Measurements from ENCODE around the gene TMEM233.

TMEM233 gene

GRCh38 chr12:119667577-119668323 lies 74.2 kb downstream of the TMEM233 start, which contains the start of gene PRKAB1:
PRKAB1 (plus strand) TSS chr12:119668133; CDS start chr12:119668245, 112 bp downstream.
- TF ChIP-seq POLR2AphosphoS5 (IDR thresholded peaks at IDR 0.05; ENCODE audit: borderline replicate concordance, low read depth, low read length) (peak; percentile 86), FOXP2 (optimal IDR thresholded peaks at IDR 0.05; ENCODE audit: control extremely low read depth, extremely low read length, insufficient read depth) (peak; percentile 77), EZH2 (IDR thresholded peaks at IDR 0.05) (no peak)
- Histone ChIP-seq H3K36me3 (ENCODE audit: insufficient read depth, low read length) (peaks cover 17% of the 10 kb centered on the region), H3K4me3 (peak within 1 kb of the TSS; percentile 94), H3K9ac (ENCODE audit: insufficient read length) (peak within 1 kb of the TSS; percentile 94), H3K27ac (peak within 1 kb of the TSS; percentile 52), H3K9me3 (ENCODE audit: low read depth, low read length) (no peaks in the 10 kb centered on the region)
- peak; percentile 68 for DNase-seq (ENCODE audit: low read depth, low spot score)

- Histone ChIP-seq H3K9ac (ENCODE audit: insufficient read length) (peak overlapping the region; percentile 94), H3K36me3 (ENCODE audit: insufficient read depth, low read length) (peaks cover 23% of the 10 kb centered on the region), H3K4me3 (peak overlapping the region; percentile 94), H3K27ac (peak overlapping the region; percentile 52), H3K9me3 (ENCODE audit: low read depth, low read length) (no peaks in the 10 kb centered on the region)
- DNase-seq (ENCODE audit: low read depth, low spot score) = no peak
- no peak for TF ChIP-seq EZH2 (IDR thresholded peaks at IDR 0.05)
- no peak for TF ChIP-seq POLR2AphosphoS5 (IDR thresholded peaks at IDR 0.05; ENCODE audit: borderline replicate concordance, low read depth, low read length)
- TF ChIP-seq FOXP2 (optimal IDR thresholded peaks at IDR 0.05; ENCODE audit: control extremely low read depth, extremely low read length, insufficient read depth) = no peak
Measured at GRCh38 chr12:119668324-119668841, 74.8 kb downstream of the TMEM233 start.

DNA sequence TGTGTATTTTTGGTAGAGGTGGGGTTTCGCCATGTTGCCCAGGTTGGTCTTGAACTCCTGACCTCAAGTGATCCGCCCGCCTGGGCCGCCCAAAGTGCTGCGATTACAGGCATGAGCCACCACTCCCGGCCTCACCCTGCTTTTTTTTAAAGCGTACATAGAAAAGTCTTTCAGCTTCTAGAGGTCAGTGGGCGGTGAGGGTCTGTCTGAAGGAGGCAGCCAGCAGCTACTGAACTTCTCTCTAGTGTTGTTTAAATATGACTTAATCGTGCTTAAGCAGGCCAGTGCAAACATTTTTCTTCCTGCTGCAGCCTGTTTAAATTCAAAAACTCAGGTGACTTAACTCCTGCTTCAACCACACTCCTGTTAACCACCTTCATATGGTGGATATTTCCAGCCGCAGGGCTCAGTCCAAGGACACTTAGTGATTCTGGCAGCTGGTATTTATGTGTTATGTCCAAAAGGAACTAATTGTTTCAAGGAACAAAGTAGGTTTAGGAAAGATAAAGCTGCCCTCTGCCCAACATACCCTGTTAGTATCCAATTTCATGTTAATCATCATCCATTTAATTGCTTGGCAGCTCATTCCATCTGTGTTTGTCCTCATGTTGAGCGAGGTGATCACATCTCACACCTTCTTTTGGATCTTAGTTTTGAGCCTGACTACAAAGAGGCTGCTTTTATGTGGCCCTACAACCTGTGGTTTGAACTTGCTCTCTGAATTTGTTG lies 76.3 kb downstream of the TMEM233 start:
- Histone ChIP-seq H3K4me3 (no peak overlapping the region), H3K36me3 (ENCODE audit: insufficient read depth, low read length) (peaks cover 38% of the 10 kb centered on the region), H3K27ac (no peak overlapping the region), H3K9me3 (ENCODE audit: low read depth, low read length) (no peaks in the 10 kb centered on the region), H3K9ac (ENCODE audit: insufficient read length) (no peak overlapping the region)
- TF ChIP-seq EZH2 (IDR thresholded peaks at IDR 0.05) = no peak
- no peak for TF ChIP-seq FOXP2 (optimal IDR thresholded peaks at IDR 0.05; ENCODE audit: control extremely low read depth, extremely low read length, insufficient read depth)
- no peak for TF ChIP-seq POLR2AphosphoS5 (IDR thresholded peaks at IDR 0.05; ENCODE audit: borderline replicate concordance, low read depth, low read length)
- DNase-seq (ENCODE audit: low read depth, low spot score) = no peak

GRCh38 chr12:119671070-119671469 lies 77.5 kb downstream of the TMEM233 start:
- no peak for TF ChIP-seq POLR2AphosphoS5 (IDR thresholded peaks at IDR 0.05; ENCODE audit: borderline replicate concordance, low read depth, low read length)
- no peak for DNase-seq (ENCODE audit: low read depth, low spot score)
- no peak overlapping the region for H3K27ac ChIP-seq
- no peak overlapping the region for H3K9ac ChIP-seq (ENCODE audit: insufficient read length)
- no peak overlapping the region for H3K4me3 ChIP-seq
- no peaks in the 10 kb centered on the region for H3K9me3 ChIP-seq (ENCODE audit: low read depth, low read length)
- peaks cover 50% of the 10 kb centered on the region for H3K36me3 ChIP-seq (ENCODE audit: insufficient read depth, low read length)

DNA sequence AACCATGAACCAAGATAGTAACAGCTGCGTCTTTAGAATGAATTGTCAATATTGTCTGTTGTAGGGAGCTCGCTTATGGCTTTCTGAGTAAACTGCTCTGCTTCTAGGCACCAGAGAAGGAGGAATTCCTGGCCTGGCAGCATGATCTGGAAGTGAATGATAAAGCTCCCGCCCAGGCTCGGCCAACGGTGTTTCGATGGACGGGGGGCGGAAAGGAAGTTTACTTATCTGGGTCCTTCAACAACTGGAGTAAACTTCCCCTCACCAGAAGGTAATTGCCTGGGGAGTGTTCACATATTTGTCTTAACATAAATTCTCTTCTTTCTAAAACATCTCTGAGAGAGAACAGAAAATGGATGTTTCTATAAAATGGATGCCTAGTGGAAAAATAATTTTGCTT lies 78.6 kb downstream of the TMEM233 start:
- H3K4me3 ChIP-seq = no peak overlapping the region
- peaks cover 61% of the 10 kb centered on the region for H3K36me3 ChIP-seq (ENCODE audit: insufficient read depth, low read length)
- H3K9ac ChIP-seq (ENCODE audit: insufficient read length) = no peak overlapping the region
- H3K27ac ChIP-seq = no peak overlapping the region
- no peak for DNase-seq (ENCODE audit: low read depth, low spot score)
- no peaks in the 10 kb centered on the region for H3K9me3 ChIP-seq (ENCODE audit: low read depth, low read length)
- TF ChIP-seq FOXP2 (optimal IDR thresholded peaks at IDR 0.05; ENCODE audit: control extremely low read depth, extremely low read length, insufficient read depth) (no peak), EZH2 (IDR thresholded peaks at IDR 0.05) (no peak), POLR2AphosphoS5 (IDR thresholded peaks at IDR 0.05; ENCODE audit: borderline replicate concordance, low read depth, low read length) (no peak)

- Histone ChIP-seq H3K4me3 (no peak overlapping the region), H3K27ac (no peak overlapping the region), H3K9ac (ENCODE audit: insufficient read length) (no peak overlapping the region), H3K9me3 (ENCODE audit: low read depth, low read length) (no peaks in the 10 kb centered on the region), H3K36me3 (ENCODE audit: insufficient read depth, low read length) (peaks cover 75% of the 10 kb centered on the region)
- no peak for DNase-seq (ENCODE audit: low read depth, low spot score)
- TF ChIP-seq POLR2AphosphoS5 (IDR thresholded peaks at IDR 0.05; ENCODE audit: borderline replicate concordance, low read depth, low read length) = no peak
- TF ChIP-seq EZH2 (IDR thresholded peaks at IDR 0.05) = no peak
- no peak for TF ChIP-seq FOXP2 (optimal IDR thresholded peaks at IDR 0.05; ENCODE audit: control extremely low read depth, extremely low read length, insufficient read depth)
Measured at GRCh38 chr12:119673634-119674033, 80.1 kb downstream of the TMEM233 start.

DNA sequence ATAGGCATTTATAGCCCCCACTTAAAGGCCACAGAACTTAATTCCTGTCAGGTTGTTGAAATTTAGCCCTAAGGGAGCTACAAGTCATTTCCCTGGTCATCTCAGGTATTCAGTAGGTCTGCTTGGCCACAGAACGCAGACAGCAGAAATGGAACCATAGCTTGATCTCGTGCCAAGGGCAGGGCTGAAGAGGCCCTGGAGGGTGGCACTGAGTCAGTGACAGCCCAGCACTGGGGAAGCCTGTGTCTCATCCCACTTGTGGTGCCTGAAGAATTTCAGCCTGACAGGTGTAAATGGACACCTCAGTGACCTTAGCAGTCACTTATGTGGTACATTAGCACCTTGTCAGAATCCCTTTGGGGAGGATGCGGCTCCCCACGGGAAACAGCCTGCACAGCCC lies 81.0 kb downstream of the TMEM233 start:
- DNase-seq (ENCODE audit: low read depth, low spot score) = no peak
- TF ChIP-seq FOXP2 (optimal IDR thresholded peaks at IDR 0.05; ENCODE audit: control extremely low read depth, extremely low read length, insufficient read depth) = no peak
- TF ChIP-seq EZH2 (IDR thresholded peaks at IDR 0.05) = no peak
- TF ChIP-seq POLR2AphosphoS5 (IDR thresholded peaks at IDR 0.05; ENCODE audit: borderline replicate concordance, low read depth, low read length) = no peak
- no peak overlapping the region for H3K27ac ChIP-seq

GRCh38 chr12:119676022-119676421 lies 82.4 kb downstream of the TMEM233 start:
- peaks cover 98% of the 10 kb centered on the region for H3K36me3 ChIP-seq (ENCODE audit: insufficient read depth, low read length)
- no peak overlapping the region for H3K27ac ChIP-seq
- H3K9me3 ChIP-seq (ENCODE audit: low read depth, low read length) = no peaks in the 10 kb centered on the region
- no peak overlapping the region for H3K4me3 ChIP-seq
- H3K9ac ChIP-seq (ENCODE audit: insufficient read length) = no peak overlapping the region
- DNase-seq (ENCODE audit: low read depth, low spot score) = no peak
- TF ChIP-seq POLR2AphosphoS5 (IDR thresholded peaks at IDR 0.05; ENCODE audit: borderline replicate concordance, low read depth, low read length) (no peak), FOXP2 (optimal IDR thresholded peaks at IDR 0.05; ENCODE audit: control extremely low read depth, extremely low read length, insufficient read depth) (no peak), EZH2 (IDR thresholded peaks at IDR 0.05) (no peak)

More for the DNA sequence above, 81.0 kb downstream of the TMEM233 start:
- Histone ChIP-seq H3K9me3 (ENCODE audit: low read depth, low read length) (no peaks in the 10 kb centered on the region), H3K4me3 (no peak overlapping the region), H3K36me3 (ENCODE audit: insufficient read depth, low read length) (peaks cover 84% of the 10 kb centered on the region), H3K9ac (ENCODE audit: insufficient read length) (no peak overlapping the region)

Data from SK-N-MC (cell line).